NCI-H524 (cell line): ENCODE results near the gene TCF15.
A peak's percentile ranks its signal among the peaks of the same experiment; 100 is the strongest.

Experiments used
- DNase-seq, 2 experiments: peaks; one replicate each; lab custom pipeline; 2025; lab: John Stamatoyannopoulos, UW

TCF15 gene

GRCh38 chr20:611047-611842 lies 1.1 kb upstream of the TCF15 start:
- DNase-seq: no peak

GRCh38 chr20:609371-609964 lies 641 bp downstream of the TCF15 start:
- peak in 1 of 2 experiments; percentile 46 for DNase-seq

GRCh38 chr20:608970-609369 lies 1.1 kb downstream of the TCF15 start:
- no peak for DNase-seq

GRCh38 chr20:607476-607875 lies 2.6 kb downstream of the TCF15 start:
- DNase-seq: no peak

GRCh38 chr20:605237-605636 lies 4.9 kb downstream of the TCF15 start:
- DNase-seq: no peak

- DNase-seq: no peak
Observed at GRCh38 chr20:603116-603640, 6.9 kb downstream of the TCF15 start.

GRCh38 chr20:602111-602970 lies 7.8 kb downstream of the TCF15 start:
- no peak for DNase-seq

- DNase-seq: no peak
Observed at GRCh38 chr20:600736-601135, 9.4 kb downstream of the TCF15 start.

GRCh38 chr20:600141-600540 lies 10.0 kb downstream of the TCF15 start:
- no peak for DNase-seq

GRCh38 chr20:598133-598850 lies 11.8 kb downstream of the TCF15 start:
- DNase-seq: no peak

- no peak for DNase-seq
Observed at GRCh38 chr20:597560-597959, 12.5 kb downstream of the TCF15 start.

- no peak for DNase-seq
Observed at GRCh38 chr20:595330-596308, 14.5 kb downstream of the TCF15 start.

- DNase-seq: no peak
Observed at GRCh38 chr20:592506-592905, 17.6 kb downstream of the TCF15 start.

GRCh38 chr20:591941-592340 lies 18.2 kb downstream of the TCF15 start:
- DNase-seq: no peak

- DNase-seq: peak in 1 of 2 experiments; percentile 31
Observed at GRCh38 chr20:588932-589672, 21.0 kb downstream of the TCF15 start.

- no peak for DNase-seq
Observed at GRCh38 chr20:588476-588875, 21.6 kb downstream of the TCF15 start.

- DNase-seq: no peak
Observed at GRCh38 chr20:584971-585301, 25.2 kb downstream of the TCF15 start.

GRCh38 chr20:584161-584970 lies 25.7 kb downstream of the TCF15 start:
- DNase-seq: peak in 1 of 2 experiments; percentile 13

- DNase-seq: no peak
Observed at GRCh38 chr20:582204-582603, 27.9 kb downstream of the TCF15 start.
